Thoracic aorta (tissue), 2 donors: ENCODE data around the gene USP31. TPM values are rescaled to one million over a fixed set of nuclear protein-coding genes. Genes with fewer than 3 reads are reported as not detected.

Experiments used
- ATAC-seq: fragments of 150-250 bp; one replicate; pipeline ENCODE4 v1.8.0; 2017; ENCODE audit warnings: low read depth; ENCODE audit not compliant: insufficient number of reproducible peaks, low FRiP score
- DNase-seq: peaks from one replicate; pipeline ENCODE4 v3.0.0-alpha.2; 2020; ENCODE audit warnings: low spot score
- H3K27ac ChIP-seq, 2 donors: fragments of 200-600 bp; sonication (generic); 1 replicate in 1 of 2; 2 replicates in 1 of 2; pipeline ENCODE4 v1.5.1; 2016; ENCODE audit warnings: mild to moderate bottlenecking in 2 of 2, moderate library complexity in 2 of 2
- H3K27me3 ChIP-seq: fragments of 200-600 bp; sonication (generic); replicated peaks from 2 replicates; pipeline ENCODE4 v1.6.0; 2016; ENCODE audit warnings: mild to moderate bottlenecking; ENCODE audit not compliant: insufficient read depth
- H3K36me3 ChIP-seq: fragments of 200-600 bp; sonication (generic); one replicate; pipeline ENCODE4 v1.5.1; 2016
- H3K4me1 ChIP-seq, 2 donors: fragments of 200-600 bp; sonication (generic); 1 replicate in 1 of 2; 2 replicates in 1 of 2; pipeline versions ENCODE4 v1.5.1 to v1.6.0; 2016; ENCODE audit warnings: low read depth in 2 of 2, mild to moderate bottlenecking in 1 of 2; ENCODE audit not compliant: control insufficient read depth in 1 of 2
- H3K4me3 ChIP-seq: fragments of 200-600 bp; sonication (generic); 2 replicates; pipeline ENCODE4 v1.5.1; 2016; ENCODE audit warnings: mild to moderate bottlenecking
- H3K9me3 ChIP-seq: fragments of 200-600 bp; sonication (generic); 2 replicates; pipeline ENCODE4 v1.5.1; 2016
- CTCF ChIP-seq: fragments of 200-600 bp; sonication (generic); IDR thresholded peaks from one replicate; pipeline ENCODE4 v1.5.1; 2019; ENCODE audit warnings: antibody characterized with exemption
- total RNA-seq, 2 donors: library from RNA; depleted of rRNA; stranded (reverse); fragments of >200 nt; gene quantifications; one replicate each; pipeline versions ENCODE4 v1.1.0 to v1.2.3, GENCODE V29; 2016

Gene USP31
- total RNA-seq, 2 donors from 2014 or later, result 19.6 to 25.0 TPM

GRCh38 chr16:23113185-23113584 lies 36.1 kb downstream of the USP31 start:
- Histone ChIP-seq H3K27me3 (no peaks in the 10 kb centered on the region), H3K4me3 (no peak overlapping the region), H3K36me3 (no peaks in the 10 kb centered on the region), H3K4me1 (peaks cover 8 to 32% of the 10 kb centered on the region in 2 donors), H3K9me3 (no peaks in the 10 kb centered on the region), H3K27ac (no peak overlapping the region)
- no peak for ATAC-seq
- TF ChIP-seq CTCF, result no peak
- DNase-seq, result no peak

- Histone ChIP-seq H3K9me3 (no peaks in the 10 kb centered on the region), H3K4me3 (no peak overlapping the region), H3K27ac (no peak overlapping the region), H3K27me3 (no peaks in the 10 kb centered on the region), H3K4me1 (peaks cover 11 to 12% of the 10 kb centered on the region in 2 donors), H3K36me3 (peaks cover 7% of the 10 kb centered on the region)
- TF ChIP-seq CTCF, result no peak
- ATAC-seq, result no peak
- DNase-seq, result no peak
These were observed 38.9 kb downstream of the USP31 start for GRCh38 chr16:23110257-23110899.

- no peak overlapping the region for H3K4me3 ChIP-seq
- peak overlapping the region in 1 of 2 donors; percentile 18 for H3K27ac ChIP-seq
- peaks cover 7% of the 10 kb centered on the region for H3K36me3 ChIP-seq
- ATAC-seq, result no peak
- H3K4me1 ChIP-seq, result peaks cover 26% of the 10 kb centered on the region in 2 donors
- no peaks in the 10 kb centered on the region for H3K27me3 ChIP-seq
- no peak for DNase-seq
- no peaks in the 10 kb centered on the region for H3K9me3 ChIP-seq
- no peak for TF ChIP-seq CTCF
These were observed 41.3 kb downstream of the USP31 start for GRCh38 chr16:23107936-23108335.

- DNase-seq (no peak), ATAC-seq (no peak)
- Histone ChIP-seq H3K27me3 (no peaks in the 10 kb centered on the region), H3K27ac (no peak overlapping the region), H3K36me3 (peaks cover 7% of the 10 kb centered on the region), H3K9me3 (no peaks in the 10 kb centered on the region), H3K4me3 (no peak overlapping the region), H3K4me1 (peaks cover 26% of the 10 kb centered on the region in 2 donors)
- no peak for TF ChIP-seq CTCF
These were observed 42.1 kb downstream of the USP31 start for GRCh38 chr16:23107117-23107516.

- peak overlapping the region; percentile 57 to 79 for H3K27ac ChIP-seq
- no peak for TF ChIP-seq CTCF
- peaks cover 26% of the 10 kb centered on the region in 2 donors for H3K4me1 ChIP-seq
- H3K27me3 ChIP-seq, result no peaks in the 10 kb centered on the region
- no peaks in the 10 kb centered on the region for H3K9me3 ChIP-seq
- ATAC-seq, result no peak
- peaks cover 18% of the 10 kb centered on the region for H3K36me3 ChIP-seq
- DNase-seq, result no peak
- H3K4me3 ChIP-seq, result no peak overlapping the region
These were observed 43.9 kb downstream of the USP31 start for GRCh38 chr16:23105309-23105708.
